ENCODE measurements around the gene EXOSC7.
"Not testable (repeated sequence)": the region's sequence is repeated elsewhere in the genome, so short reads cannot be mapped to it uniquely, and the experiment has no call there.

EXOSC7 gene

GRCh38 chr3:45048244-45048643 lies 72.2 kb downstream of the EXOSC7 start:
- TF ChIP-seq CTCF (conservative IDR thresholded peaks at IDR 0.05): no peak
- H3K27ac ChIP-seq: no peak overlapping the region

GRCh38 chr3:45049807-45050206 lies 73.8 kb downstream of the EXOSC7 start:
- TF ChIP-seq CTCF (conservative IDR thresholded peaks at IDR 0.05): no peak

GRCh38 chr3:45051685-45052084 lies 75.6 kb downstream of the EXOSC7 start:
- no peak overlapping the region for H3K27ac ChIP-seq
- no peak for TF ChIP-seq CTCF (conservative IDR thresholded peaks at IDR 0.05)

More at GRCh38 chr3:45049807-45050206, 73.8 kb downstream of the EXOSC7 start:
- no peak overlapping the region for H3K27ac ChIP-seq

GRCh38 chr3:45053805-45054195 lies 77.8 kb downstream of the EXOSC7 start:
- not testable (repeated sequence) for H3K27ac ChIP-seq

- no peak for TF ChIP-seq CTCF (conservative IDR thresholded peaks at IDR 0.05)
Measured at GRCh38 chr3:45054196-45054857, 78.3 kb downstream of the EXOSC7 start.

GRCh38 chr3:45055032-45055410 lies 79.0 kb downstream of the EXOSC7 start:
- H3K27ac ChIP-seq: no peak overlapping the region; the same call in 1 of the 2 replicates
- no peak for TF ChIP-seq CTCF (conservative IDR thresholded peaks at IDR 0.05)

More at GRCh38 chr3:45054196-45054857, 78.3 kb downstream of the EXOSC7 start:
- H3K27ac ChIP-seq: no peak overlapping the region; the same call in 1 of the 2 replicates

GRCh38 chr3:45055411-45056143 lies 79.5 kb downstream of the EXOSC7 start:
- no peak overlapping the region for H3K27ac ChIP-seq
- TF ChIP-seq CTCF (conservative IDR thresholded peaks at IDR 0.05): peak; percentile 23; the same call in 1 of the 2 replicates

Measured in VCaP (cell line).